ENCODE data around the gene BICDL2. TPM values are rescaled to one million over a fixed set of nuclear protein-coding genes. Genes with fewer than 3 reads are reported as not detected.
A peak's percentile ranks its signal among the peaks of the same experiment; 100 is the strongest.

Gene BICDL2
- polyA plus RNA-seq, 2 of the 4 experiments (the other 2 are of a cell fraction) = not detected

DNA sequence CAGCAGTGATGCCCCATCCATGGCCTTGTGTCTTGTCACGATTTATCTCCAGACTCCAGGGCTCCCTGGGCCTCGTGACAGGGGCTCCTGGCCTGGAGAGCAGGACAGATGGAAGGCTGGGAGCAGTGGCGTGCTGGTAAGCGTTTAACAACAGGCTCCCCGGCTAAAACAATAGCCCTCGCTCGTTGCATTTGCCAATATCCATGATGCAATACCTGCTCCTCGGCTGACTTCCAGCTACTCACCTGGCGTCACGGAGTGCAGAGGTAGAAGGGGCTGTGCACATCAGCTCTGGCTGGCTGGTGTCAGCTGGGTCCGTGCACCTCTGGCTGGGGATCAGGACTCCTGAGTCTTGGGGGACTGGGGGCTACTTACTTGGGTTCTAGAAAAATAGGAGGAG, 1.5 kb upstream of the BICDL2 start:
- POLR2A ChIA-PET = no interaction called here
- 0 out of 3 replicates have a peak, but pooled peaks cover 4% of the 10 kb centered on the region for H3K4me1 ChIP-seq
- TF ChIP-seq HOXA7 (CRISPR knock-in tag; IDR thresholded peaks at IDR 0.05) (no peak), KDM5A (IDR thresholded peaks at IDR 0.05) (no peak), HEYL (CRISPR knock-in tag; IDR thresholded peaks at IDR 0.05) (no peak), BHLHE40 (IDR thresholded peaks at IDR 0.05; ENCODE audit: low read depth, low read length) (no peak), PHF8 (IDR thresholded peaks at IDR 0.05; ENCODE audit: borderline replicate concordance, low read depth) (no peak), CBX2 (IDR thresholded peaks at IDR 0.05; ENCODE audit: borderline replicate concordance, low read depth) (no peak), CBX8 (IDR thresholded peaks at IDR 0.05) (no peak), NFE2L2 (conservative IDR thresholded peaks at IDR 0.05; ENCODE audit: low read length) (no peak), NPAS2 (CRISPR knock-in tag; IDR thresholded peaks at IDR 0.05; ENCODE audit: borderline replicate concordance) (no peak)
- TF ChIP-seq, protein P1, sequence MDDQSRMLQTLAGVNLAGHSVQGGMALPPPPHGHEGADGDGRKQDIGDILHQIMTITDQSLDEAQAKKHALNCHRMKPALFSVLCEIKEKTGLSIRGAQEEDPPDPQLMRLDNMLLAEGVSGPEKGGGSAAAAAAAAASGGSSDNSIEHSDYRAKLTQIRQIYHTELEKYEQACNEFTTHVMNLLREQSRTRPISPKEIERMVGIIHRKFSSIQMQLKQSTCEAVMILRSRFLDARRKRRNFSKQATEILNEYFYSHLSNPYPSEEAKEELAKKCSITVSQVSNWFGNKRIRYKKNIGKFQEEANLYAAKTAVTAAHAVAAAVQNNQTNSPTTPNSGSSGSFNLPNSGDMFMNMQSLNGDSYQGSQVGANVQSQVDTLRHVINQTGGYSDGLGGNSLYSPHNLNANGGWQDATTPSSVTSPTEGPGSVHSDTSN (IDR thresholded peaks at IDR 0.05) = no peak
- TF ChIP-seq, protein P2, sequence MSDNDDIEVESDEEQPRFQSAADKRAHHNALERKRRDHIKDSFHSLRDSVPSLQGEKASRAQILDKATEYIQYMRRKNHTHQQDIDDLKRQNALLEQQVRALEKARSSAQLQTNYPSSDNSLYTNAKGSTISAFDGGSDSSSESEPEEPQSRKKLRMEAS (IDR thresholded peaks at IDR 0.05) = no peak
- H3K4me2 ChIP-seq = no peak overlapping the region
- no peak overlapping the region for H3K27ac ChIP-seq
- DNase-seq (ENCODE audit: low read depth in 1 of 2, low spot score in 1 of 2) = no peak
- ATAC-seq = peak in 1 of 2 experiments; percentile 1; a peak in 1 of 6 replicates
- CTCF ChIA-PET = interaction anchor here (1.0 to 11.8 kb wide), 4 partner anchors 9 to 127 kb away, joined by 3 to 178 read pairs (median 7); no protein-coding TSS in a partner anchor
- 45% methylated on average over 11 of the region's 11 CpGs for WGBS (ENCODE audit: missing lambda C conversion rate)
- H3K4me3 ChIP-seq = no peak overlapping the region
- no peak for FAIRE-seq
- no peaks in the 10 kb centered on the region for H3K9me3 ChIP-seq

DNA sequence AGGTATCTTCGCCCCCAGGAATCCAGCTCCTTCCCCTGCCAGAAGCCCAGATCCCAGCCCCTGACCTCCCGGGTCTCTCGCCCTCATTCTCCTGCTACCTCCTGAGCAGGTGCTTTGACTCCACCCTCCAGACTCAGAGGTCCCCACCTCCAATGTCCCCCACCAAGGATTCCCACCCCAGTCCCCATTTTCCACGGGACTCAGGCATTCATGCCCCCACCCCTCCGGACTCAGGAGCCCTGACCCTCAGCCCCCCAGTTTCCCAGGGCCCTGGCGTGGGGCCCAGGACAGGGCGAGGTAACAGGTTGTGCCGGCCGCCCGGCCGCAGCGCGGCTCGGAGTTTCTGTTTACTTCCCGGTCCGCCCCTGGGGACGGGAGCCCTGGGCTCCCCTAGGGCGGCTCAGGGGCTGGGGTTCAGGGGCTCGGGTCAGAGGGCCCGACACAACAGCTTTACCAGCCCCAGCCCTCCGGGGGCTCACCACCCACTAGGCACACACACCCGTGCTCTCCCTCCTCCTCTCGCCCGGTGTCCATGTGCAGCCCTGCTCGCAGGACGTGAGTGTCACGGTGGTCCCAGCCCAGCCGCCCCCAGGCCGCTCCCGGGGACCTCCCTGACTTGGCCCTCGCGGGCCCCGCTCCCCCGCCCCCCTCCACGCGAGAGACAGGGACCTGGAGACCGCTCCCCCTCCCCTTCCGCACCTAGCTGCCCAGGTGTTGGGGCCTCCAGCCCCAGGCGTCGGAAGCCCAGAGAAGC, 595 bp downstream of the BICDL2 start:
- TF ChIP-seq ESRRA (IDR thresholded peaks at IDR 0.05; ENCODE audit: borderline replicate concordance, low read length) (no peak), REST (IDR thresholded peaks at IDR 0.05) (no peak), MAZ (IDR thresholded peaks at IDR 0.05; ENCODE audit: borderline replicate concordance, low read depth, low read length) (no peak), ZNF302 (CRISPR knock-in tag; IDR thresholded peaks at IDR 0.05) (no peak), MYC (IDR thresholded peaks at IDR 0.05; ENCODE audit: borderline replicate concordance, low read length) (no peak), SMC3 (IDR thresholded peaks at IDR 0.05) (no peak), MAFK (IDR thresholded peaks at IDR 0.05; ENCODE audit: partially characterized antibody) (no peak), CBX2 (IDR thresholded peaks at IDR 0.05; ENCODE audit: borderline replicate concordance, low read depth) (no peak), EP300 (IDR thresholded peaks at IDR 0.05) (no peak), HOXB5 (CRISPR knock-in tag; IDR thresholded peaks at IDR 0.05) (no peak), CBX8 (IDR thresholded peaks at IDR 0.05) (no peak), CHD4 (IDR thresholded peaks at IDR 0.05; ENCODE audit: borderline replicate concordance) (no peak), KDM5A (IDR thresholded peaks at IDR 0.05) (no peak), BHLHE40 (IDR thresholded peaks at IDR 0.05; ENCODE audit: low read depth, low read length) (no peak), RCOR1 (IDR thresholded peaks at IDR 0.05; ENCODE audit: low read depth, low read length) (no peak)
- TF ChIP-seq, protein P2 (IDR thresholded peaks at IDR 0.05) = no peak
- TF ChIP-seq, protein P1 (IDR thresholded peaks at IDR 0.05) = no peak
- H3K4me1 ChIP-seq = 0 out of 3 replicates have a peak, but pooled peaks cover 4% of the 10 kb centered on the region
- ChIA-PET CTCF (interaction anchor here (0.5 to 11.8 kb wide), 7 partner anchors 7 to 94 kb away, joined by 3 to 178 read pairs (median 16); partner anchors contain the start of gene ZSCAN10), POLR2A (no interaction called here)
- no peaks in the 10 kb centered on the region for H3K9me3 ChIP-seq
- DNase-seq (ENCODE audit: low read depth in 1 of 2, low spot score in 1 of 2) (no peak), FAIRE-seq (no peak), ATAC-seq (peak in 1 of 2 experiments; percentile 3; a peak in 1 of 6 replicates)
- 32% methylated on average over 8 of the region's 40 CpGs for WGBS (ENCODE audit: missing lambda C conversion rate)
- H3K27ac ChIP-seq = peak overlapping the region in 1 of 2 experiments; percentile 43; a peak in 2 of 6 replicates
- H3K4me3 ChIP-seq = peak overlapping the region; percentile 30; the same call in 1 of the 3 replicates
- peak overlapping the region; percentile 68 for H3K4me2 ChIP-seq
